Measurements from ENCODE around the gene AFF2.

GRCh38 chrX:148580016-148580415 is 79.6 kb downstream of the AFF2 start:
- TF ChIP-seq CSRNP3 (CRISPR knock-in tag; IDR thresholded peaks at IDR 0.05) (no peak), OSR1 (CRISPR knock-in tag; IDR thresholded peaks at IDR 0.05) (no peak), SNAI2 (CRISPR knock-in tag; IDR thresholded peaks at IDR 0.05) (no peak), ZFP30 (CRISPR knock-in tag; IDR thresholded peaks at IDR 0.05) (no peak), ZNF70 (CRISPR knock-in tag; IDR thresholded peaks at IDR 0.05) (no peak), ARNTL (CRISPR knock-in tag; IDR thresholded peaks at IDR 0.05; ENCODE audit: borderline replicate concordance, low read depth) (no peak), TOX (CRISPR knock-in tag; IDR thresholded peaks at IDR 0.05; ENCODE audit: borderline replicate concordance) (no peak), RARB (CRISPR knock-in tag; IDR thresholded peaks at IDR 0.05) (no peak), PPARA (CRISPR knock-in tag; IDR thresholded peaks at IDR 0.05; ENCODE audit: borderline replicate concordance) (no peak), CREB5 (CRISPR knock-in tag; IDR thresholded peaks at IDR 0.05; ENCODE audit: low read depth) (no peak), ZC3H10 (CRISPR knock-in tag; IDR thresholded peaks at IDR 0.05) (no peak), POU6F1 (CRISPR knock-in tag; IDR thresholded peaks at IDR 0.05; ENCODE audit: borderline replicate concordance, low read depth) (no peak)
